Ishikawa (cell line): ENCODE data around the gene TMEM30B.

Experiments
- NFIC ChIP-seq: IDR thresholded peaks from 2 replicates; pipeline ENCODE4 v1.6.1; 2012
- RAD21 ChIP-seq: IDR thresholded peaks from 2 replicates; pipeline ENCODE4 v1.6.1; 2012; ENCODE audit warnings: low read depth
- REST ChIP-seq: IDR thresholded peaks from 2 replicates; pipeline ENCODE4 v1.6.1; 2012; ENCODE audit warnings: low read depth, mild to moderate bottlenecking
- TAF1 ChIP-seq: IDR thresholded peaks from 2 replicates; pipeline ENCODE4 v1.6.1; 2012; ENCODE audit warnings: low read depth, mild to moderate bottlenecking
- YY1 ChIP-seq: IDR thresholded peaks from 2 replicates; pipeline ENCODE4 v1.6.1; 2012; ENCODE audit warnings: low read depth

GRCh38 chr14:61319086-61319485 lies 37.9 kb upstream of the TMEM30B start:
- no peak for TF ChIP-seq NFIC
- no peak for TF ChIP-seq TAF1
- no peak for TF ChIP-seq YY1
- no peak for TF ChIP-seq REST
- TF ChIP-seq RAD21, result no peak
